Testis (tissue), 2 donors: ENCODE measurements around the gene ADTRP.

Experiments used
- CTCF ChIP-seq, 3 experiments: fragments of 450-650 bp in 2 of 3; fragments of 200-600 bp in 1 of 3; sonication (generic) in 1 of 3; IDR thresholded peaks; one replicate each; pipeline ENCODE4 v1.5.1; 2016 to 2019; ENCODE audit warnings: antibody characterized with exemption in 3 of 3, mild to moderate bottlenecking in 2 of 3, moderate library complexity in 1 of 3
- POLR2A ChIP-seq: fragments of 450-650 bp; IDR thresholded peaks from one replicate; pipeline ENCODE4 v1.6.1; 2017; ENCODE audit warnings: antibody characterized with exemption, mild to moderate bottlenecking, moderate library complexity

GRCh38 chr6:11774426-11774825 lies 4.2 kb downstream of the ADTRP start:
- no peak for TF ChIP-seq POLR2A
- no peak for TF ChIP-seq CTCF (IDR thresholded peaks at IDR 0.05)
